IPS-20b (cell line): Measurements from ENCODE around the gene SPATA12.

Source experiments
- H3K27ac ChIP-seq: one replicate; pipeline ENCODE4 v1.5.1; 2013; ENCODE audit warnings: low read length
- H3K27me3 ChIP-seq: 2 replicates; pipeline ENCODE4 v1.6.1; 2013; ENCODE audit warnings: mild to moderate bottlenecking, low read length, inconsistent platforms; ENCODE audit not compliant: insufficient read depth
- H3K36me3 ChIP-seq: 2 replicates; pipeline ENCODE4 v1.6.1; 2013; ENCODE audit warnings: low read depth, mild to moderate bottlenecking, inconsistent platforms, low read length, moderate library complexity; ENCODE audit not compliant: insufficient read depth
- H3K4me1 ChIP-seq: 2 replicates; pipeline ENCODE4 v1.6.1; 2013; ENCODE audit warnings: mild to moderate bottlenecking, control low read depth, inconsistent platforms, low read length, moderate library complexity; ENCODE audit not compliant: insufficient read depth
- H3K4me3 ChIP-seq: 2 replicates; pipeline ENCODE4 v1.5.1; 2013; ENCODE audit warnings: mild to moderate bottlenecking, low read length, inconsistent platforms
- H3K9ac ChIP-seq: 2 replicates; pipeline ENCODE4 v1.6.1; 2013; ENCODE audit warnings: low read depth, mild to moderate bottlenecking, inconsistent platforms, low read length, moderate library complexity
- H3K9me3 ChIP-seq: 2 replicates; pipeline ENCODE4 v1.6.1; 2013; ENCODE audit warnings: mild to moderate bottlenecking, low read depth, low read length, inconsistent platforms; ENCODE audit not compliant: insufficient read depth

Gene SPATA12

GRCh38 chr3:57086201-57086600 is 25.7 kb downstream of the SPATA12 start:
- H3K9me3 ChIP-seq: no peaks in the 10 kb centered on the region
- peaks cover 3% of the 10 kb centered on the region; the same call in 1 of the 2 replicates for H3K27me3 ChIP-seq
- H3K36me3 ChIP-seq: peaks cover 5% of the 10 kb centered on the region; the same call in 1 of the 2 replicates
- H3K4me3 ChIP-seq: no peak overlapping the region
- H3K27ac ChIP-seq: no peak overlapping the region
- H3K4me1 ChIP-seq: no peaks in the 10 kb centered on the region
- H3K9ac ChIP-seq: no peak overlapping the region

- no peaks in the 10 kb centered on the region for H3K4me1 ChIP-seq
- H3K9ac ChIP-seq: no peak overlapping the region
- no peaks in the 10 kb centered on the region for H3K9me3 ChIP-seq
Observed at GRCh38 chr3:57087361-57088092, 27.1 kb downstream of the SPATA12 start.

GRCh38 chr3:57088503-57088902 is 28.0 kb downstream of the SPATA12 start:
- no peaks in the 10 kb centered on the region for H3K4me1 ChIP-seq
- H3K9ac ChIP-seq: no peak overlapping the region

More at GRCh38 chr3:57087361-57088092, 27.1 kb downstream of the SPATA12 start:
- H3K4me3 ChIP-seq: no peak overlapping the region
- H3K27me3 ChIP-seq: no peaks in the 10 kb centered on the region
- no peak overlapping the region for H3K27ac ChIP-seq
- peaks cover 9% of the 10 kb centered on the region for H3K36me3 ChIP-seq

GRCh38 chr3:57089043-57089442 is 28.6 kb downstream of the SPATA12 start:
- no peak overlapping the region for H3K9ac ChIP-seq
- no peaks in the 10 kb centered on the region for H3K27me3 ChIP-seq
- peaks cover 24% of the 10 kb centered on the region for H3K36me3 ChIP-seq
- no peak overlapping the region for H3K4me3 ChIP-seq
- no peak overlapping the region for H3K27ac ChIP-seq
- H3K9me3 ChIP-seq: no peaks in the 10 kb centered on the region
- H3K4me1 ChIP-seq: no peaks in the 10 kb centered on the region

More at GRCh38 chr3:57088503-57088902, 28.0 kb downstream of the SPATA12 start:
- no peak overlapping the region for H3K27ac ChIP-seq
- peaks cover 18% of the 10 kb centered on the region for H3K36me3 ChIP-seq
- H3K27me3 ChIP-seq: no peaks in the 10 kb centered on the region
- no peak overlapping the region for H3K4me3 ChIP-seq
- no peaks in the 10 kb centered on the region for H3K9me3 ChIP-seq

- Histone ChIP-seq H3K9ac (no peak overlapping the region), H3K27me3 (no peaks in the 10 kb centered on the region)
Observed at GRCh38 chr3:57091521-57092273, 31.2 kb downstream of the SPATA12 start.

GRCh38 chr3:57093489-57093888 is 33.0 kb downstream of the SPATA12 start:
- no peak overlapping the region for H3K4me3 ChIP-seq
- no peaks in the 10 kb centered on the region for H3K27me3 ChIP-seq
- H3K9me3 ChIP-seq: no peaks in the 10 kb centered on the region
- H3K9ac ChIP-seq: no peak overlapping the region
- 0 out of 2 replicates have a peak, but pooled peaks cover 3% of the 10 kb centered on the region for H3K4me1 ChIP-seq
- no peak overlapping the region for H3K27ac ChIP-seq
- H3K36me3 ChIP-seq: peaks cover 66% of the 10 kb centered on the region

More at GRCh38 chr3:57091521-57092273, 31.2 kb downstream of the SPATA12 start:
- Histone ChIP-seq H3K36me3 (peaks cover 49% of the 10 kb centered on the region), H3K27ac (no peak overlapping the region), H3K4me1 (0 out of 2 replicates have a peak, but pooled peaks cover 3% of the 10 kb centered on the region), H3K4me3 (no peak overlapping the region), H3K9me3 (no peaks in the 10 kb centered on the region)

- Histone ChIP-seq H3K36me3 (peaks cover 72% of the 10 kb centered on the region), H3K9ac (no peak overlapping the region), H3K4me1 (0 out of 2 replicates have a peak, but pooled peaks cover 3% of the 10 kb centered on the region), H3K27me3 (no peaks in the 10 kb centered on the region), H3K9me3 (no peaks in the 10 kb centered on the region), H3K27ac (no peak overlapping the region), H3K4me3 (no peak overlapping the region)
Observed at GRCh38 chr3:57093971-57094535, 33.6 kb downstream of the SPATA12 start.

GRCh38 chr3:57094575-57094974 is 34.1 kb downstream of the SPATA12 start:
- no peak overlapping the region for H3K4me3 ChIP-seq
- H3K4me1 ChIP-seq: 0 out of 2 replicates have a peak, but pooled peaks cover 3% of the 10 kb centered on the region
- H3K36me3 ChIP-seq: peaks cover 77% of the 10 kb centered on the region
- H3K9ac ChIP-seq: no peak overlapping the region
- H3K9me3 ChIP-seq: no peaks in the 10 kb centered on the region
- H3K27ac ChIP-seq: no peak overlapping the region
- H3K27me3 ChIP-seq: no peaks in the 10 kb centered on the region

GRCh38 chr3:57095363-57095762 is 34.9 kb downstream of the SPATA12 start:
- Histone ChIP-seq H3K4me3 (no peak overlapping the region), H3K27ac (no peak overlapping the region), H3K27me3 (no peaks in the 10 kb centered on the region), H3K4me1 (0 out of 2 replicates have a peak, but pooled peaks cover 3% of the 10 kb centered on the region), H3K36me3 (peaks cover 82% of the 10 kb centered on the region), H3K9me3 (no peaks in the 10 kb centered on the region), H3K9ac (no peak overlapping the region)

GRCh38 chr3:57097536-57097935 is 37.1 kb downstream of the SPATA12 start:
- Histone ChIP-seq H3K27me3 (no peaks in the 10 kb centered on the region), H3K4me1 (0 out of 2 replicates have a peak, but pooled peaks cover 3% of the 10 kb centered on the region), H3K27ac (no peak overlapping the region), H3K9ac (no peak overlapping the region), H3K4me3 (no peak overlapping the region), H3K9me3 (no peaks in the 10 kb centered on the region), H3K36me3 (peaks cover 92% of the 10 kb centered on the region)

- Histone ChIP-seq H3K4me1 (0 out of 2 replicates have a peak, but pooled peaks cover 3% of the 10 kb centered on the region), H3K36me3 (peaks cover 92% of the 10 kb centered on the region), H3K4me3 (no peak overlapping the region), H3K9me3 (no peaks in the 10 kb centered on the region), H3K27ac (no peak overlapping the region), H3K9ac (no peak overlapping the region), H3K27me3 (no peaks in the 10 kb centered on the region)
Observed at GRCh38 chr3:57098418-57099310, 38.2 kb downstream of the SPATA12 start.
